T-helper 2 cell treated with Interferon-gamma antibody and Interleukin-4, amounts not matched to agents 5 μg/mL and 100 μg/mL, for 36 hours (primary cell): ENCODE results near the gene SEC11C.
A peak's percentile ranks its signal among the peaks of the same experiment; 100 is the strongest.
"Not testable (repeated sequence)": the region's sequence is repeated elsewhere in the genome, so short reads cannot be mapped to it uniquely, and the experiment has no call there.

Source experiments
- DNase-seq: peaks from one replicate; pipeline ENCODE4 v3.0.0; 2021; ENCODE audit warnings: low spot score
- H3K27ac Mint-ChIP-seq: one replicate; pipeline ENCODE4 v1.8.0; 2021; ENCODE audit warnings: mild to moderate bottlenecking, mixed read lengths
- H3K27me3 Mint-ChIP-seq: one replicate; pipeline ENCODE4 v1.8.0; 2021; ENCODE audit warnings: low read depth, mixed read lengths
- H3K36me3 Mint-ChIP-seq: one replicate; pipeline ENCODE4 v1.8.0; 2021; ENCODE audit warnings: low read depth, mixed read lengths
- H3K4me1 Mint-ChIP-seq: one replicate; pipeline ENCODE4 v1.8.0; 2021; ENCODE audit warnings: low read depth, mixed read lengths
- H3K4me3 Mint-ChIP-seq: one replicate; pipeline ENCODE4 v1.8.0; 2022; ENCODE audit warnings: mild to moderate bottlenecking, moderate library complexity, mixed read lengths
- H3K9me3 Mint-ChIP-seq: one replicate; pipeline ENCODE4 v1.8.0; 2021; ENCODE audit warnings: mixed read lengths

SEC11C gene

DNA sequence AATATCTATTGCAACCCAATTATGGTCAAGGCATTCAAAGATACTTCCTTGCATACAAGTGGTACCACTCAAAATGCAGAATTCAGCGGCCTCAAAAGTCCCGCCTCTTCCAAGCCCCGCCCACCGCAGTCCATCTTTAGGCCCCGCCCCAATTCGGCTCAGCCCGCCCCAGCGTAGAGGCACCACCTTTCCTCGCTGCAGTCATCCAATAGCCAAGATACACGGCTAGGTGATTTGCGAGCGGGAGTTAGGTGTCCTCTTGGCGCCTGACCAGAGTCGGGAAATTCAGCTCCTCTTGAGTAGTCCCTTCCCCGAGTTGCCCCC, 431 bp upstream of the SEC11C start:
- peak overlapping the region; percentile 95 for H3K4me3 Mint-ChIP-seq
- DNase-seq = peak; percentile 87
- peaks cover 7% of the 10 kb centered on the region for H3K27me3 Mint-ChIP-seq
- no peaks in the 10 kb centered on the region for H3K9me3 Mint-ChIP-seq
- peak overlapping the region; percentile 98 for H3K27ac Mint-ChIP-seq
- peaks cover 5% of the 10 kb centered on the region for H3K36me3 Mint-ChIP-seq
- peaks cover 34% of the 10 kb centered on the region for H3K4me1 Mint-ChIP-seq

GRCh38 chr18:59140302-59140885, 710 bp downstream of the SEC11C start:
- Mint-ChIP-seq H3K27me3 (peaks cover 6% of the 10 kb centered on the region), H3K4me3 (peak overlapping the region; percentile 95), H3K4me1 (peaks cover 40% of the 10 kb centered on the region), H3K36me3 (peaks cover 5% of the 10 kb centered on the region), H3K27ac (peak overlapping the region; percentile 98), H3K9me3 (no peaks in the 10 kb centered on the region)
- DNase-seq = no peak

DNA sequence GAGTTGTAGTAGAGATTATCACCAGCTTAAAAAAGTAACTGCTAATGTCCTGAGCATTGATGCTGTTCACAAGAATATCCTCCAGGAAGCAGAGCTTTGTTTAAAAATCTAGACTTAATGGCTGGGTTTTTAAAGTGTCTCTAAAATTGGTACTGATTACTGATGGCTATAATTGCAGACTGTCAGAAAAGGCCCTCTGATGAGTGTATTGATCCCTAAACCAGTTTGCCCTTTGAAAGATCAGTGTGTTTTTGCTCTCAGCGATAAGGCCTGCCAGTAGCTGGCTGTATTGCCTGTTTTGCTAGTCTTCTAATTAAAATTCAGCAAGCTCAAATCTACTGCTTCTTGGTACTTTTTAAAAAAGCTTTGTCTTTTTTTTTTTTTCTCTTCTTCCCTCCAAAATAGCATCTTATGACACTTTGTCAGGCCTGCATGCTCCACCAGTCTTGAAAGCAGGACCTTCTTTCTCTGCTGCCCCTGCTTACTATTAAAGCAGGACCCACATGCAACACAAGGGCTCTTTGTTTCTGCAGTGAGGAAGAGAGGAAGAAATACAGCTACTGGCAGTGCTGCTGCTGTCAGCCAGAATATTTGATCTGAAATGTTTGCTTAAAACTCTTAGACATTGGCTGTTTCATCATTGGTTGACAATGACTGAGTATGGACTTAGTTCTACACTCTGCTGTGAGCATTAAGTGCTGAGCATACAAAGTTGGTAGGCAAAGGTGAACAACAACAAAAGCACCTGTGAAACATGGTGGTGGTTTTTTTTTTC, 1.8 kb downstream of the SEC11C start:
- Mint-ChIP-seq H3K36me3 (peaks cover 10% of the 10 kb centered on the region), H3K4me1 (peaks cover 48% of the 10 kb centered on the region), H3K4me3 (peak overlapping the region; percentile 95), H3K27me3 (no peaks in the 10 kb centered on the region), H3K9me3 (no peaks in the 10 kb centered on the region), H3K27ac (peak overlapping the region; percentile 98)
- DNase-seq = no peak

- Mint-ChIP-seq H3K4me3 (peak overlapping the region; percentile 95), H3K4me1 (peaks cover 51% of the 10 kb centered on the region), H3K27me3 (no peaks in the 10 kb centered on the region), H3K36me3 (peaks cover 14% of the 10 kb centered on the region), H3K27ac (peak overlapping the region; percentile 92), H3K9me3 (no peaks in the 10 kb centered on the region)
- DNase-seq = peak; percentile 51
Measured at GRCh38 chr18:59142274-59142673, 2.6 kb downstream of the SEC11C start.

DNA sequence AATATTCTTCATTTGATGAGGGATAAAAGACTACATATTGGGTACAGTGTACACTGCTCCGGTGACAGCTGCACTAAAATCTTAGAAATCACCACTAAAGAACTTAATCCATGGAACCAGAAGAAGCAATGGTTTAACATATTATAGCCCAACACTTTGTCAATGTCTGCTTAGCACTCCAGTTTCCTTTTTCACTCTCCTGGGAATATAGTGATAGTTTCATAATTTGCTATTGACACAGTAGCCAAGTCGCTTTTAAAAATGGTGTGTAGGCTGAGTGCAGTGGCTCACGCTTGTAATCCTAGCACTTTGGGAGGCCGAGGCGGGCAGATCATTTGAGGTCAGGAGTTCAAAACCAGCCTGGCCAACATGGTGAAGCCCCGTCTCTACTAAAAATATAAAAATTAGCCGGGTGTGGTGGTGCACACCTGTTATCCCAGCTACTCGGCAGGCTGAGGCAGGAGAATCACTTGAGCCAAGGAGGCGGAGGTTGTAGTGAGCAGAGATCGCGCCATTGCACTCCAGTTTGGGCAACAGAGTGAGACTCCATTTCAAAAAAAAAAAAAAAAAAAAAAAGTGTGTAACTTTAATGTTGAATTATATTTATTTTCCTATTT, 3.2 kb downstream of the SEC11C start:
- not testable (repeated sequence) for H3K9me3 Mint-ChIP-seq, H3K27me3 Mint-ChIP-seq, DNase-seq
- H3K4me1 Mint-ChIP-seq = peaks cover 55% of the 10 kb centered on the region
- peak overlapping the region; percentile 95 for H3K4me3 Mint-ChIP-seq
- peak overlapping the region; percentile 92 for H3K27ac Mint-ChIP-seq
- H3K36me3 Mint-ChIP-seq = peaks cover 17% of the 10 kb centered on the region

DNA sequence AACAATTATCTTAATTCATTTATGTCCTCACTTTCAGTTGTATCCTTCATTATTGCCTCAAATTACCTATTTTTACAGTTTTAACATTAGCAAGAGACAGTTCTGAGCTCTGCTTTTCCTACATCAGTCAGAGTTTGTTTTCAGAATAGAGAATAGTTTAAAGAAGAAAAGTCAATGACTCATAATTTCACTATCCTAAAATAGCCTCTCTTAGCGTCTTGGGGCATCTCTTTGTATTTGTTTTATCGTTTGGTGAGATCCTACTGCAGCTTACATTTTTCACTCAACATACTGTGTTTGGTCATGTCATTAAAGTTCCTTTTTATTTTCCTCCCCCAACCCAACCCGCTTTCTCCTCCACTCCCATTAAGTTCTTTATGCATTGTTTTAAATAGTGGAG, 3.8 kb downstream of the SEC11C start:
- H3K27ac Mint-ChIP-seq = peak overlapping the region; percentile 83

DNA sequence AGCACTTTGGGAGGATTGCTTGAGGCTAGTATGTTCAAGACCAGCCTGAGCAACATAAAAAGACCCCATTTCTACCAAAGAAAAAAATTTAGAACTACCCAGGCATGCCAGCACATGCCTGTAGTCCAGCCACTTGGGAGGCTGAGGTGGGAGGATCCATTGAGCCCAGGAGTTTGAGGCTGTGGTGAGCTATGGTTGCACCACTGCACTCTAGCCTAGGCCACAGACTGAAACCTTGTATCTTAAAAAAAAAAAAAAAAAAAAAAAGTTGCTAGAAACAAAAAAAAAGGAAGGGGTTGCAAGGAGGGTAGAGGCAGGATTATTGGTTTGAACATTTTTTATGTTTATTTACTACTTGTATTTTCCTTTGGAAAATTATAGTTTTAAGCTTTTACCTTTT, 4.8 kb downstream of the SEC11C start:
- no peak for DNase-seq
- H3K27me3 Mint-ChIP-seq = no peaks in the 10 kb centered on the region
- H3K4me1 Mint-ChIP-seq = peaks cover 61% of the 10 kb centered on the region
- peaks cover 18% of the 10 kb centered on the region for H3K36me3 Mint-ChIP-seq
- no peaks in the 10 kb centered on the region for H3K9me3 Mint-ChIP-seq
- H3K27ac Mint-ChIP-seq = no peak overlapping the region
- peak overlapping the region; percentile 33 for H3K4me3 Mint-ChIP-seq

More for the DNA sequence above, 3.8 kb downstream of the SEC11C start:
- Mint-ChIP-seq H3K27me3 (no peaks in the 10 kb centered on the region), H3K36me3 (peaks cover 18% of the 10 kb centered on the region), H3K9me3 (no peaks in the 10 kb centered on the region), H3K4me3 (peak overlapping the region; percentile 95), H3K4me1 (peaks cover 56% of the 10 kb centered on the region)
- DNase-seq = no peak

DNA sequence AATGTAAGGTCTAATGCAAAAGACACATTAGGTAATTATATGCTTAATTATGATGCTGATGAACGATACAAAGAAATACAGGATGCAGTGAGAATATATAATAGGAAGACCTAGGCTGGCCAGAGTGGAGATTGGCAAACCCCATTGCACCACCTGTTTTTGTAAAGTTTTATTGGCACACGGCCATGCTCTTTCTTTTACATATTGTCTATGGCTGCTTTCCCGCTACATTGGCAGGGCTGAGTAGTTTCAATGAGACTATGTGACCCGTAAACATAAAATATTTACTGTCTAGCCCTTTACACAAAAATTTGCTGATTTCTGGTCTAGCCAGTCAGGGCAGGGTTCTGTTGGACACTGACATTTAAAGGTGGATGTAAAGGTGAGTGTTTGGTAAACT, 5.4 kb downstream of the SEC11C start:
- Mint-ChIP-seq H3K9me3 (no peaks in the 10 kb centered on the region), H3K27ac (no peak overlapping the region), H3K36me3 (peaks cover 21% of the 10 kb centered on the region), H3K4me1 (peaks cover 63% of the 10 kb centered on the region), H3K4me3 (no peak overlapping the region), H3K27me3 (no peaks in the 10 kb centered on the region)
- no peak for DNase-seq

DNA sequence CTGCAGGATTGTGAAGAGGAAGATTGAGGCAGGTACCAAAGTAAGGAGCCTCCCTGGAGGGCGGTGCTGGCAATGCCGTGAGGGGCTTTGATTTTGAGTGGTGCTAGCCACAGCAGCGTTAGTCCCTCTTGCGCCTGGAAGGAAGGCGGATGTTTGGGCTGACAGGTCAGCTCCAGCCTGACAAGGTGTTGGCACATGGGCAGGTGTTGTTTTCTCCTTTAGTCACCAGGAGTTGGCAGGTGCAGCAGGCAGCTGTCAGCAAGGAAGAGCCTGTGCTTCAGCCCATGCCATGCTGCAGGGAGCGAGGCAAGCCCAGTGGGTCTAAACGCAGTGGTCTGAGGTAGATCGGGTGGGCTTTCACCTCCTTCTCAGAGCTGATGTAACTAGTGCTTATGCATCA, 8.5 kb downstream of the SEC11C start:
- Mint-ChIP-seq H3K9me3 (no peaks in the 10 kb centered on the region), H3K27ac (no peak overlapping the region), H3K27me3 (no peaks in the 10 kb centered on the region), H3K4me3 (no peak overlapping the region), H3K4me1 (peaks cover 52% of the 10 kb centered on the region), H3K36me3 (peaks cover 34% of the 10 kb centered on the region)
- DNase-seq = no peak

GRCh38 chr18:59149007-59149406, 9.3 kb downstream of the SEC11C start:
- Mint-ChIP-seq H3K27ac (peak overlapping the region; percentile 23), H3K4me1 (peaks cover 48% of the 10 kb centered on the region), H3K4me3 (no peak overlapping the region)

DNA sequence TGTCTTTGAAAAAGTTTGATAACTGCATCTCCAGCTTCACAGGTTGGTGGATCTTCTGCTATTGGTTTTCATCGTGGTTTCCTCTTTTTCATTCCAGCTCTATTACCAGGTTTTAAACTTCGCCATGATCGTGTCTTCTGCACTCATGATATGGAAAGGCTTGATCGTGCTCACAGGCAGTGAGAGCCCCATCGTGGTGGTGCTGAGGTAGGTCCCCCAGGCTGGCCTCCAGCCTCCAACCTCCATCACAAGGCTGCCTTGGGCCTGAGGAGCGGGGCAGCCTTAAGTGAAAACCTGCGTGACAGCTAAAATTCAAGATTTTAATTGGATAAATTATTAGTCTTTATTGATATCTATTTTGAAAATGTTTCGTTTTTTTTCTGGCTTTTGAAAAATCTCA, 9.7 kb downstream of the SEC11C start:
- Mint-ChIP-seq H3K36me3 (peaks cover 40% of the 10 kb centered on the region), H3K4me3 (no peak overlapping the region), H3K4me1 (peaks cover 44% of the 10 kb centered on the region), H3K27me3 (no peaks in the 10 kb centered on the region), H3K9me3 (no peaks in the 10 kb centered on the region), H3K27ac (no peak overlapping the region)
- no peak for DNase-seq

More at GRCh38 chr18:59149007-59149406, 9.3 kb downstream of the SEC11C start:
- no peaks in the 10 kb centered on the region for H3K9me3 Mint-ChIP-seq
- no peaks in the 10 kb centered on the region for H3K27me3 Mint-ChIP-seq
- no peak for DNase-seq
- peaks cover 36% of the 10 kb centered on the region for H3K36me3 Mint-ChIP-seq

DNA sequence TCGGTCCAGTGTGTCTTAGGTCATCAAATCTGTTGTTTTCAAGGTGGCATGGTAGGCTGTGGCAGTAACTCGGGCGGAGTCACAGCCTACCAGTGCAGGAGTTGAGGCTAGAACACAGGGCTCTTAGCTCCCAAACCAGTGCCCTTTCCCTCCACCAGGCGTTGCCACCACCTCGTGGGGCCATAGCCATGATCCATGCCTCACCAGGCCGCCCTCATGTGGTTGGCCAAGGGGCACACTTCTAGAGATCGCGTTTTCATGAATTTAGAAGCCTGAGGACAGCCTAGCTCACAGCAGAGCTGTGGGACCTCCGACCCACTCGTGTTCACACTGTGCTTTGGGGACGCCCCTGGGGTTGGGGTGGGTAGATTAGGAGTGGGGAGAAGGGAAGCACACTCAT, 10.6 kb downstream of the SEC11C start:
- no peaks in the 10 kb centered on the region for H3K27me3 Mint-ChIP-seq
- peaks cover 41% of the 10 kb centered on the region for H3K4me1 Mint-ChIP-seq
- H3K9me3 Mint-ChIP-seq = no peaks in the 10 kb centered on the region
- no peak for DNase-seq
- H3K27ac Mint-ChIP-seq = no peak overlapping the region
- H3K4me3 Mint-ChIP-seq = no peak overlapping the region
- H3K36me3 Mint-ChIP-seq = peaks cover 43% of the 10 kb centered on the region

DNA sequence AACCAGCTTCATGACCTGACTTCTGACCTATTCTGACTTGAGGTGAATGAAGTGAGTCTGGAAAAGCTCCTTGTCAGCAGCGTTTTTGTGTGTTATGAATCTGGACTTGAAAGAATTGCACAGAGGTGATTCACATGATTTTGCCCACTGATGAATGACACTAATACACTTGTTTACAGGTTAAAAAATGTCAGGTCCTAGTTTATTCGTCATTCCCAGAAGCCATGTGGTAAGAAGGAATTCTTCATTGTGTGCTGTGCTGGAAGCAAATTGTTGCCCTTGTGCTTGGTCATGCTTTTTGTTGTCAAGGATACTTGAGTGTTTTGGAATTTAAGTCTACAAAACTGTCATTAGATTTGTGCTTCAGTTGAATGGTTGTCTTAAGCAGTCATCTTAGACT, 15.5 kb downstream of the SEC11C start:
- H3K27ac Mint-ChIP-seq = no peak overlapping the region
- H3K36me3 Mint-ChIP-seq = peaks cover 44% of the 10 kb centered on the region
- no peak for DNase-seq
- no peak overlapping the region for H3K4me3 Mint-ChIP-seq
- H3K9me3 Mint-ChIP-seq = no peaks in the 10 kb centered on the region
- no peaks in the 10 kb centered on the region for H3K27me3 Mint-ChIP-seq
- peaks cover 13% of the 10 kb centered on the region for H3K4me1 Mint-ChIP-seq

- Mint-ChIP-seq H3K27me3 (no peaks in the 10 kb centered on the region), H3K9me3 (no peaks in the 10 kb centered on the region), H3K27ac (no peak overlapping the region), H3K36me3 (peaks cover 39% of the 10 kb centered on the region), H3K4me3 (no peak overlapping the region), H3K4me1 (peaks cover 3% of the 10 kb centered on the region)
- no peak for DNase-seq
Measured at GRCh38 chr18:59156316-59156715, 16.6 kb downstream of the SEC11C start.
